K562 (cell line): ENCODE data around the gene YPEL2. TPM values are rescaled to one million over a fixed set of nuclear protein-coding genes. Genes with fewer than 3 reads are reported as not detected.
A peak's percentile ranks its signal among the peaks of the same experiment; 100 is the strongest.

ENCODE experiments used
- ATAC-seq: fragments of 200-7000 bp; cut with Tn5 transposase; 3 replicates; pipeline ENCODE4 v1.9.1; 2020; ENCODE audit warnings: moderate library complexity
- BruUV-seq: library from RNA; stranded (reverse); fragments of 400-500 nt; replicated peaks from 2 replicates; lab custom pipeline; 2021; lab: Mats Ljungman, UMichigan
- CTCF ChIA-PET: fragments of 300-600 bp; formaldehyde crosslinking; extraction: SDS; loops from one replicate; lab custom pipeline; 2021; ENCODE audit warnings: low intra/inter-chr PET ratio; lab: Yijun Ruan, JAX
- POLR2A ChIA-PET: fragments of 300-600, 350-650 bp; sonication (Branson Sonifier 250); formaldehyde crosslinking; extraction: SDS; loops from one replicate; lab custom pipeline; 2021; ENCODE audit warnings: antibody characterized with exemption, inconsistent platforms; lab: Yijun Ruan, JAX
- DNase-seq, 4 experiments: peaks; one replicate each; pipeline versions ENCODE4 v3.0.0 to v3.0.0-alpha.2; 2011 to 2018; ENCODE audit warnings: low spot score in 3 of 4, mixed read lengths in 3 of 4; ENCODE audit errors: extremely low read depth in 1 of 4
- FAIRE-seq: peaks from 2 replicates; lab custom pipeline; 2011; peaks lifted over from hg19 to GRCh38; lab: Jason Lieb, UNC
- H2AFZ ChIP-seq: 2 replicates; pipeline ENCODE4 v1.6.0; 2011; ENCODE audit warnings: low read depth, low read length, control low read depth, inconsistent platforms
- H3K27ac ChIP-seq: fragments of 200-600 bp; 3 replicates; pipeline ENCODE4 v1.8.0; 2011; ENCODE audit warnings: low read depth, mild to moderate bottlenecking, control low read depth, inconsistent platforms, low read length, moderate library complexity, mixed read lengths; ENCODE audit errors: extremely low read depth
- H3K27me3 ChIP-seq, 2 experiments: fragments of 300-600 bp in 1 of 2; 2 replicates in 1 of 2; 3 replicates in 1 of 2; pipeline versions ENCODE4 v1.6.0 to v1.8.0; 2011; ENCODE audit warnings: inconsistent platforms in 2 of 2, low read length in 2 of 2, mild to moderate bottlenecking in 1 of 2, mixed read lengths in 1 of 2, moderate library complexity in 1 of 2; ENCODE audit not compliant: control insufficient read depth in 2 of 2, insufficient read depth in 2 of 2
- H3K36me3 ChIP-seq: fragments of 300-600 bp; 3 replicates; pipeline ENCODE4 v1.8.0; 2011; ENCODE audit warnings: mild to moderate bottlenecking, low read length, inconsistent platforms; ENCODE audit not compliant: control insufficient read depth, insufficient read depth
- H3K4me1 ChIP-seq, 2 experiments: fragments of 200-600 bp in 1 of 2; replicated peaks in 1 of 2; 2 replicates in 1 of 2; 3 replicates in 1 of 2; pipeline versions ENCODE4 v1.5.1 to v1.8.0; 2011; ENCODE audit warnings: inconsistent platforms in 2 of 2, low read length in 2 of 2, mild to moderate bottlenecking in 1 of 2, mixed read lengths in 1 of 2, moderate library complexity in 1 of 2; ENCODE audit not compliant: control insufficient read depth in 2 of 2, insufficient read depth in 2 of 2
- H3K4me2 ChIP-seq: 2 replicates; pipeline ENCODE4 v1.6.1; 2011; ENCODE audit warnings: low read length, control low read depth, inconsistent platforms, mixed read lengths; ENCODE audit not compliant: insufficient read depth
- H3K4me3 ChIP-seq: fragments of 200-600 bp; sonication (generic), shearing (Covaris generic); 2 replicates; pipeline ENCODE4 v1.5.1; 2016; ENCODE audit warnings: control low read depth, inconsistent platforms
- H3K79me2 ChIP-seq: fragments of 200-600 bp; 3 replicates; pipeline ENCODE4 v1.8.0; 2011; ENCODE audit warnings: low read length, inconsistent platforms; ENCODE audit not compliant: control insufficient read depth, insufficient read depth
- H3K9ac ChIP-seq, 2 experiments: 2 replicates each; pipeline versions ENCODE4 v1.6.0 to v1.6.1; 2011; ENCODE audit warnings: low read depth in 2 of 2, low read length in 2 of 2, control low read depth in 1 of 2, inconsistent platforms in 1 of 2, mild to moderate bottlenecking in 1 of 2, mixed read lengths in 1 of 2; ENCODE audit not compliant: insufficient read depth in 1 of 2
- H3K9me1 ChIP-seq: one replicate; pipeline ENCODE4 v1.6.0; 2011; ENCODE audit warnings: inconsistent platforms, mild to moderate bottlenecking, low read length, moderate library complexity; ENCODE audit not compliant: control insufficient read depth, insufficient read depth
- H3K9me3 ChIP-seq: replicated peaks from 2 replicates; pipeline ENCODE4 v1.5.1; 2011; ENCODE audit warnings: low read depth, low read length, inconsistent platforms; ENCODE audit not compliant: control insufficient read depth, insufficient read depth
- H4K20me1 ChIP-seq: replicated peaks from 2 replicates; pipeline ENCODE4 v1.6.1; 2011; ENCODE audit warnings: low read length, inconsistent platforms, mixed read lengths; ENCODE audit not compliant: control insufficient read depth, insufficient read depth
- HDAC3 ChIP-seq: fragments of 450-650 bp; IDR thresholded peaks from 2 replicates; pipeline ENCODE4 v1.6.1; 2018; ENCODE audit warnings: borderline replicate concordance, mild to moderate bottlenecking, moderate library complexity; ENCODE audit not compliant: partially characterized antibody
- IRF9 ChIP-seq: fragments of 450-650 bp; IDR thresholded peaks from 2 replicates; pipeline ENCODE4 v1.6.1; 2016; ENCODE audit warnings: missing biosample characterization, missing genetic modification characterization
- KLF6 ChIP-seq: fragments of 250-450 bp; sonication (Bioruptor Pico); IDR thresholded peaks from 2 replicates; pipeline ENCODE4 v1.4.0; 2020; ENCODE audit warnings: mild to moderate bottlenecking, moderate library complexity, borderline replicate concordance
- SETDB1 ChIP-seq: IDR thresholded peaks from one replicate; pipeline ENCODE4 v1.6.1; 2012; ENCODE audit warnings: low read length, control low read depth, inconsistent platforms
- ZBTB40 ChIP-seq, 2 experiments: fragments of 450-650 bp in 1 of 2; sonication (generic) in 1 of 2; formaldehyde crosslinking in 1 of 2; IDR thresholded peaks; 2 replicates each; pipeline versions ENCODE4 v1.7.1 to v1.9.0; 2016 to 2022; ENCODE audit warnings: inconsistent platforms in 1 of 2, mild to moderate bottlenecking in 1 of 2, missing genetic modification reagents in 1 of 2
- ZBTB7A ChIP-seq: IDR thresholded peaks from 2 replicates; pipeline ENCODE4 v1.6.1; 2011; ENCODE audit warnings: low read depth, mild to moderate bottlenecking, low read length, moderate library complexity, borderline replicate concordance; ENCODE audit not compliant: control insufficient read depth
- ZBTB9 ChIP-seq: fragments of 450-650 bp; formaldehyde crosslinking; IDR thresholded peaks from 2 replicates; pipeline ENCODE4 v1.4.0; 2020; ENCODE audit warnings: mild to moderate bottlenecking, moderate library complexity
- ZNF431 ChIP-seq: sonication (generic); formaldehyde crosslinking; IDR thresholded peaks from 2 replicates; pipeline ENCODE4 v1.8.0; 2022; ENCODE audit warnings: mild to moderate bottlenecking, missing genetic modification reagents
- WGBS: fragments of 100-300 bp; shearing (Covaris generic); methylation state at CpG from one replicate; pipeline ENCODE4 v1.1.6; 2016; ENCODE audit warnings: low coverage, mixed read lengths; ENCODE audit not compliant: insufficient coverage; ENCODE audit errors: missing lambda C conversion rate; 5-methylcytosine and 5-hydroxymethylcytosine counted together
- in situ Hi-C: fragments of 300-500 bp; cut with MboI; formaldehyde crosslinking; loops from 4 replicates; pipeline ENCODE4 v1.15.0; 2018; ENCODE audit warnings: inconsistent platforms, mixed read lengths
- intact Hi-C: fragments of 100-400 bp; cut with micrococcal nuclease; formaldehyde crosslinking; loops from 2 replicates; pipeline ENCODE4 v1.14.2; 2022
- polyA plus RNA-seq, 8 experiments: library from polyadenylated mRNA; depleted of rRNA in 4 of 8; stranded (reverse) in 5 of 8; unstranded in 3 of 8; fragments of >200 nt; fragmentation: Nextera tagmentation in 2 of 8; fragmentation: Illumina TruSeq in 1 of 8; extraction: Ambion mirVana in 2 of 8; extraction: Trizol in 1 of 8; gene quantifications; 2 replicates each; pipeline versions ENCODE4 v1.2.1 to v1.2.3, GENCODE V29; 2011 to 2014; ENCODE audit warnings: inconsistent platforms in 1 of 8, missing spikeins in 1 of 8
- total RNA-seq, 7 experiments: library from RNA; depleted of rRNA in 6 of 7; stranded (reverse); fragments of >200 nt in 6 of 7; fragmentation: Illumina TruSeq in 2 of 7; extraction: Trizol in 2 of 7; gene quantifications; 2 replicates each; pipeline versions ENCODE4 v1.2.1 to v1.2.3, GENCODE V29; 2011 to 2021; ENCODE audit warnings: low replicate concordance in 1 of 7

The YPEL2 gene
- total and polyA plus RNA-seq, 9 of the 15 experiments (the other 6 are each of a cell fraction or from before 2014, with no cell fraction given): 0.11 to 2.4 (median 0.47) TPM

- H3K79me2 ChIP-seq: no peaks in the 10 kb centered on the region
- H4K20me1 ChIP-seq: peaks cover 19% of the 10 kb centered on the region
- H3K36me3 ChIP-seq: no peaks in the 10 kb centered on the region
- FAIRE-seq: no peak
- no peak for DNase-seq
- in situ Hi-C loops (no loop called here), intact Hi-C loops (loop anchor here (5.0 kb wide), 3 partner anchors 35 to 55 kb away; partner anchors contain the start of gene YPEL2)
- no peak overlapping the region for H3K4me3 ChIP-seq
- H3K9me3 ChIP-seq: no peaks in the 10 kb centered on the region
- 25% methylated on average over 5 of the region's 8 CpGs for WGBS
- H3K27me3 ChIP-seq: peaks cover 4% of the 10 kb centered on the region in 2 experiments; a peak in 2 of 5 replicates
- H3K9ac ChIP-seq: no peak overlapping the region
- no peak overlapping the region for H3K4me2 ChIP-seq
- no peak overlapping the region for H2AFZ ChIP-seq
- no peaks in the 10 kb centered on the region for H3K9me1 ChIP-seq
- POLR2A ChIA-PET: interaction anchor here (1.3 to 1.4 kb wide), 2 partner anchors 12 to 30 kb away, joined by 4 to 5 read pairs; no protein-coding TSS in a partner anchor
- no peak for ATAC-seq
- H3K27ac ChIP-seq: no peak overlapping the region
- peaks cover 3 to 20% of the 10 kb centered on the region in 2 experiments; a peak in 4 of 5 replicates for H3K4me1 ChIP-seq
- no TSS peak for BruUV-seq
- CTCF ChIA-PET: no interaction called here
- peak; percentile 73 for TF ChIP-seq ZBTB40 (IDR thresholded peaks at IDR 0.05)
- no peak for TF ChIP-seq ZBTB40 (CRISPR knock-in tag; IDR thresholded peaks at IDR 0.05)
- TF ChIP-seq IRF9 (tag): no peak
- no peak for TF ChIP-seq ZBTB9
- no peak for TF ChIP-seq SETDB1
- TF ChIP-seq ZNF431 (CRISPR knock-in tag): no peak
- no peak for TF ChIP-seq KLF6 (CRISPR knock-in tag)
- TF ChIP-seq ZBTB7A: no peak
- TF ChIP-seq HDAC3: no peak
These were observed 35.6 kb downstream of the YPEL2 start for GRCh38 chr17:59366773-59367656.
